C4-2B (cell line): Measurements from ENCODE around the gene PCDH9.
"Not testable (repeated sequence)": the region's sequence is repeated elsewhere in the genome, so short reads cannot be mapped to it uniquely, and the experiment has no call there.

ENCODE experiments used
- H3K27ac ChIP-seq: fragments of 450-650 bp; 2 replicates; pipeline ENCODE4 v1.5.1; 2017
- ZFX ChIP-seq: fragments of 450-650 bp; IDR thresholded peaks from 2 replicates; pipeline ENCODE4 v1.6.1; 2017
- TF ChIP-seq, protein P1 (sequence below): fragments of 450-650 bp; conservative IDR thresholded peaks from 2 replicates; pipeline ENCODE4 v1.5.1; 2017; ENCODE audit warnings: mild to moderate bottlenecking

PCDH9 gene

GRCh38 chr13:66296328-66296727 lies 933.8 kb downstream of the PCDH9 start:
- no peak for TF ChIP-seq ZFX
- TF ChIP-seq, protein P1, sequence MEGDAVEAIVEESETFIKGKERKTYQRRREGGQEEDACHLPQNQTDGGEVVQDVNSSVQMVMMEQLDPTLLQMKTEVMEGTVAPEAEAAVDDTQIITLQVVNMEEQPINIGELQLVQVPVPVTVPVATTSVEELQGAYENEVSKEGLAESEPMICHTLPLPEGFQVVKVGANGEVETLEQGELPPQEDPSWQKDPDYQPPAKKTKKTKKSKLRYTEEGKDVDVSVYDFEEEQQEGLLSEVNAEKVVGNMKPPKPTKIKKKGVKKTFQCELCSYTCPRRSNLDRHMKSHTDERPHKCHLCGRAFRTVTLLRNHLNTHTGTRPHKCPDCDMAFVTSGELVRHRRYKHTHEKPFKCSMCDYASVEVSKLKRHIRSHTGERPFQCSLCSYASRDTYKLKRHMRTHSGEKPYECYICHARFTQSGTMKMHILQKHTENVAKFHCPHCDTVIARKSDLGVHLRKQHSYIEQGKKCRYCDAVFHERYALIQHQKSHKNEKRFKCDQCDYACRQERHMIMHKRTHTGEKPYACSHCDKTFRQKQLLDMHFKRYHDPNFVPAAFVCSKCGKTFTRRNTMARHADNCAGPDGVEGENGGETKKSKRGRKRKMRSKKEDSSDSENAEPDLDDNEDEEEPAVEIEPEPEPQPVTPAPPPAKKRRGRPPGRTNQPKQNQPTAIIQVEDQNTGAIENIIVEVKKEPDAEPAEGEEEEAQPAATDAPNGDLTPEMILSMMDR = no peak
- H3K27ac ChIP-seq = no peak overlapping the region

- not testable (repeated sequence) for H3K27ac ChIP-seq
Observed at GRCh38 chr13:66286806-66287205, 943.3 kb downstream of the PCDH9 start.

DNA sequence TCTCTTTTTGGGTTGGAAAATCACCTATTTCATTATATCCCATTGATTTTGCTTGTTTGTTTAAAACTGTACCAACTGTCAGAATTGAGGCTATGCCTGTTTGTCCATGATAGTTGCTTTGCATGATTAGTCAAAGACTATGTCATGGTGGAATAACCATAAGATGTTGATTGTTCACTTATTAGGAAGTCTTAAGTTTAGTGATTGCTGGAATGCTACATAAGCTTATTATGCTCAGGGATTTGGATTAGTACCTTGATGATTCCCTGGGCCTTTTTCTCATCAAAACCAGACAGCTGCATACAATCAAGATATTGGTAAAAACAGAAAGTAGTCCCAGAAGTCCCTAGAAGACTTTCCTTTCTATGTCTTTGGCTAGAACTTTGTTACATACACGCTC lies 954.7 kb downstream of the PCDH9 start:
- H3K27ac ChIP-seq = no peak overlapping the region
- TF ChIP-seq, protein P1 = no peak
- no peak for TF ChIP-seq ZFX

DNA sequence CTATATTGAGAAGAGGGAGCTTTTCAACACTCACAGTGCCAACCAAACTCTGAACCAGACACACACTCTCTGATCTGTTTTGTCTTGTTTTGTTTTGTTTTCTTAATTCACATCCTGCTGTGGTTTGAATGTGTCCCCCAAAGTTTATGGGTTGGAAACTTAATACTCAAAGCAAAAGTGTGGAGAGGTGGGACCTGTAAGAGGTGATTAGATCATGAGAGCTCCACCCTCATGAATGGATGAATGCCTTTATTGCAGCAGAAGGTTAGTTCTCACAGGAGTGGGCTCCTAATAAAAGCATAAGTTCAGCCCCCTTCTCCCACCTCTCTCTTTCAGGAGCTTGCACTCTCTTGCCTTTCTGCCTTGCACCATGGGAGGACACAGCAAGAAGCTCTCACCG lies 957.1 kb downstream of the PCDH9 start:
- no peak overlapping the region for H3K27ac ChIP-seq
- no peak for TF ChIP-seq ZFX
- TF ChIP-seq, protein P1 = no peak

DNA sequence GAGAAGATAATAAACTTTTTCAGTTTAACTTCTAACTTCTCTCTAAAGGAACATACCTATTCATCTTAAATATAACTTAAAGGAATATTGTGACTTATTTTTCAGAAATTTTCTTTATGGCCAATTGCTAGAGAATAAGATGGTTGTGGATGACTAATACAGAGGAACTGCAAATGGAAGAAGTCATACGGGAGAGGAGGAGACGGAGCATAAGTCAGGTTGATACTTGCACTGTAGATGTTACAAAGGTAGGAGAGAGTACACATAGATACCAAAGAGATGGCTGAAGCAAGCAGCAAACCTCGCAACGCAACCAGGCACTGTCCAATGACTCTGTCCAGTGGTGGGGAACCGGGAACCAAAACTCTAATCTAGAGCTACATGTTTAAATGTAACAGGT lies 963.4 kb downstream of the PCDH9 start:
- no peak overlapping the region for H3K27ac ChIP-seq
- TF ChIP-seq ZFX = no peak
- TF ChIP-seq, protein P1 = no peak

GRCh38 chr13:66266348-66266747 lies 963.8 kb downstream of the PCDH9 start:
- TF ChIP-seq, protein P1 = no peak
- no peak for TF ChIP-seq ZFX
- no peak overlapping the region for H3K27ac ChIP-seq

DNA sequence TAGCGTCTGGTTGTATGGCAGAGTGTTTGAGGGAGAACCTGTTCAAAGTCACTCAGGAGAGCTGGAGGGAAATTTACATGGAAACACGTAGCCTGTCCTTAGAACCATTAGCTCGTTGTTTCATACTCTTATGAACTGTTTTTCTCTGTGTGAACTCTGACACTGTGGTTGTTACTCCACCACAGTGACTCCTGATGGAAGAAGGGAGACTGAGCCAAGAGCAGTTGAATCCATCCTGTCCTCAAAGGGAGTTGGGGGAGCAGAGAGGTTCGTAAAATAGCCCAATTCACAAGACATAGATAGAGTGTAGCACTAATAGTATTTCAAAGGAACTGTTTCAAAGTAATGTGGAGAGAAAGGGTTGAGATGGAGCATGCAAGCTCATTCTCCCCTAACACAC lies 964.8 kb downstream of the PCDH9 start:
- TF ChIP-seq, protein P1 = no peak
- no peak for TF ChIP-seq ZFX
- H3K27ac ChIP-seq = no peak overlapping the region

DNA sequence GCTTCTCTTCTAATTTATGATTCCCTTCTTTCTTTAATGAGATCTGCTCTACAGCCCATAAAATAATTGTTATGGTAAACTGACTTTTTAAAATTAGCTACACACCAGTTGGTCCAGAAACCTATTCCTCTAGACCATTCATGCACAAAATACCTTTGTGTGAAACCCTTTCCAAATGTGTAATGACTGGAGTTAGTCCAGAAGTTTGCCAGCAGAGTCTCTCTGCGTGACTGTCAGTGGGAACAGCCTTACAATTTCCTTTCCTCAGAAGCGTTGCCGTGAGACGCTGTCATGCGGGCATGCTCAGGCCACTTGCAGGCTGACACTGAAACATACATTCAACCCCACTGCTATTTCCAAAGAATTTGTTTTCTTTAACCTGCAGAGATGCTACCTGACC lies 965.2 kb downstream of the PCDH9 start:
- no peak overlapping the region for H3K27ac ChIP-seq

More for the DNA sequence above, 965.2 kb downstream of the PCDH9 start:
- TF ChIP-seq, protein P1 = no peak
- no peak for TF ChIP-seq ZFX
